Urothelium cell line (cell line): ENCODE results near the gene OR2L13.
A peak's percentile ranks its signal among the peaks of the same experiment; 100 is the strongest.
"Not testable (repeated sequence)": the region's sequence is repeated elsewhere in the genome, so short reads cannot be mapped to it uniquely, and the experiment has no call there.

Experiments used
- DNase-seq: peaks from one replicate; pipeline ENCODE4 v3.0.0; 2011; ENCODE audit warnings: low spot score, mixed read lengths
- FAIRE-seq: peaks from 2 replicates; lab custom pipeline; 2011; peaks lifted over from hg19 to GRCh38; lab: Jason Lieb, UNC

OR2L13 gene, protein sequence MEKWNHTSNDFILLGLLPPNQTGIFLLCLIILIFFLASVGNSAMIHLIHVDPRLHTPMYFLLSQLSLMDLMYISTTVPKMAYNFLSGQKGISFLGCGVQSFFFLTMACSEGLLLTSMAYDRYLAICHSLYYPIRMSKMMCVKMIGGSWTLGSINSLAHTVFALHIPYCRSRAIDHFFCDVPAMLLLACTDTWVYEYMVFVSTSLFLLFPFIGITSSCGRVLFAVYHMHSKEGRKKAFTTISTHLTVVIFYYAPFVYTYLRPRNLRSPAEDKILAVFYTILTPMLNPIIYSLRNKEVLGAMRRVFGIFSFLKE

DNA sequence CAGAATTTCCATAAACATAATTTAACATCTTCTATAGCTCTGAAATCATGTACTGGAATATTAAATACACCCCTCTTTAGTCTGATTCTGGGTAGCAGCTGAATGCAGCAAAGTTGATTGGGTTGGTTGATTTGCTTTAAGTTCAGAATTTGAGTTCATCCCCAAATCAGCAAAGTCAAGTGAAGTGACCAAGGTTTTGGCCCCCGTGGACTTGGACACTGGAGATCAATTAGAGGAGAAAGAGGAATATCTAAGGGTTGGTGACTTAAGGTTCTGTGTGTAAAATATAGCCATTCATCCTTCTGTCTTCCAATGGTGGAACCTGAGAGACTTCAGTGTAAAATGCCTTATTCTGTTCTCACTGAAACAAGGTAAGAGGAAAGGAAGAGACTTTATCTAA, at the start of gene OR2L13:
TSS of gene OR2L13 (plus strand) at position 301 of the 400 bp plus-strand sequence. CDS start 4,192 bp downstream, outside the sequence.
- no peak for FAIRE-seq
- no peak for DNase-seq

DNA sequence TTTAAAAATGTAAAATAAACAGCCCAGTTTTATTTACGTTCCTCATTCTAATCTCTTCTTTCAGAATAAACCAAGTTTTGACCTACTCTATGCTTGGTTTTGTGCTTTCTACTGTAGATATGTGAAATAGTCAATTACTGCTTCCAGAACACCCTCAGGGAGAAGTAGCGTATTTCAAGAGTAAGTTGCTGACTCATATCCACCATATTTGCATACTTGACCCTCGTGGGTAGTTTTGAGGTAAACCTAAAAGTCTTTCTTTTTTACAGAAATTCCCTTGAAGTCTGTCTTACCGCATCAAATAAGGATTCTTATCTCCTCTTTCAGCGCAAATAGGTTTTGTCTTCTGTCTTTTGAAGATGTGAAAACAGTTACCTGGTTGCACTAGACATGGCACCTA, 49.8 kb upstream of the OR2L13 start:
- DNase-seq (no peak), FAIRE-seq (no peak)

DNA sequence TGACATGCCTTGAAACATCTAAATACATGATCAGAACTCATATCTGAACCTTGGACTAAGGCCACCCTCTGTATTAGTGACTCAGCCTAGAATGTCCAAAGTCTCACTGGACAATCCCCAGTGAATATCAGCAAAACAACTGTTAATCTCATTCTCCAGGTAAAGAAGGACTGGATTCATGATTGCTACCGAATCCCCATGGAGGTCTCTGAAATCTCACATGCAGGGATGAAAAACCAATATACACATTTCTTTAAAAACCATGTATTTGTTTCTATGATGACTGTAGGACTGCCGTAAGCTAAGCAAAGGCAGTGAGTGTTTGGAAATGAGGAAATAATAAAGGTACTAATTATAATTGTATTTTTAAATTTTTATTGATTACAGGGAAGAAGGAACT, 48.4 kb upstream of the OR2L13 start, which contains the start of gene OR2L3:
TSS of gene OR2L3 (plus strand) at position 301 of the 400 bp plus-strand sequence. CDS start 13,846 bp downstream, outside the sequence.
- FAIRE-seq (no peak), DNase-seq (no peak)

DNA sequence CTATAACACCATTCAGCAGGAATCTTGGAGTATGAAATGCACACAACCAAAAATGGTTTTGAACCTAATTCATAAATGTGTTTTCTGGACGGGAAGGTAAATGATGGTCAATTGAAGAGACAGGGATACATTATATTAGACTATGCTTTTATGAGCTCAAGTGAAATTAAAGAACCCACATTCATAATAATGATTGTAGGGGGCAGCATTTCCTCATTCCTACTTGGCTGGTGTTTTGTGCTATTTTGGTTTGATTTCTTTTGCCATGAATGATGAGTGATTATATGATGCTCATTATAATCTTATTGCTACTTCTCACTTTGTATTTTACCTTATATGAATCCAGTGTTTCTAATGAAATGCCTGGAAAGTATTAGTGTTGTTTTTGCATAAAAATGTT, 48.0 kb upstream of the OR2L13 start:
- DNase-seq (no peak), FAIRE-seq (no peak)

DNA sequence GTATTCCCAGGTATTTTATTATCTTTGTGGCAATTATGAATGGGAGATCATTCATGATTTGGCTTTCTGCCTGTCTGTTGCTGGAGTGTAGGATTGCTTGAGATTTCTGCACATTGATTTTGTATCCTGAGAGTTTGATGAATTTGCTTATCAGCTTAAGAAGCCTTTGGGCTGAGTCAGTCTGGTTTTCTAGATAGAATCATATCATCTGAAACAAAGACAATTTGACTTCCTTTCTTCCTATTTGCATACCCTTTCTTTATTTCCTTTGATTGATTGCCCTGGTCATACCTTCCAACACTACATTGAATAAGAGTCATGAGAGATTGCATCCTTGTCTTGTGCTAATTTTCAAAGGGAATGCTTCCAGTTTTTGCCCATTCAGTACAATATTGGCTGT, 40.3 kb upstream of the OR2L13 start:
- no peak for DNase-seq
- no peak for FAIRE-seq

DNA sequence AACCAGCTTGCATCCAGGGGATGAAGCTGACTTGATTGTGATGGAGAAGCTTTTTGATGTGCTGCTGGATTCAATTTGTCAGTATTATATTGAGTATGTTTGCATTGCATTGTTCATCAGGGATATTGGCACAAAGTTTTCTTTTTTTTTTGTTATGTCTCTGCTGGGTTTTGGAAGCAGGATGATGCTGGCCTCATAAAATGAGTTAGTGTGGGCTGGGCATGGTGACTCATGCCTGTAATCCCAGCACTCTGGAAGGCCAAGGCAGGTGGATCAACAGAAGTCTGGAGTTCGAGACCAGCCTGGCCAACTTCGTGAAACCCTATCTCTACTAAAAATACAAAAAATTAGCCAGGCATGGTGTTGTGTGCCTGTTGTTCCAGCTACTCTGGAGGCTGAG, 39.7 kb upstream of the OR2L13 start:
- no peak for FAIRE-seq
- no peak for DNase-seq

DNA sequence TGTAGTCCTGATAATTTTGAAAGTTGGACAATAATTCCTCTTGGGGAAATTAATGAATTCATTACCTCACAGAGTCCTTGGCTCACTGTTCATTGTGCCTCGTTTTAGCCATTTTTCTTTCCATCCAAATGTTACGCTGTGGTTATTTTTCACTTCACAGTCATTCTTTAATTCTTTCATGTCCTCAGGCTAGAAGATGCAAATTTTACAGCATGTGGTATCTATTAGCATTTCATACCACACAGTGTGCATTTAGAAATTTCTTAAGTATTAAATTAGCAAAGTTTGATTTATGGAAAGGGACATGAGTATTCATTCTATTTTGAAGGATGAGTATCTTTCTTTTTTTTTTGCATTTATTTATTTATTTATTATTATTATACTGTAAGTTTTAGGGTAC, 29.9 kb upstream of the OR2L13 start:
- FAIRE-seq (no peak), DNase-seq (no peak)

DNA sequence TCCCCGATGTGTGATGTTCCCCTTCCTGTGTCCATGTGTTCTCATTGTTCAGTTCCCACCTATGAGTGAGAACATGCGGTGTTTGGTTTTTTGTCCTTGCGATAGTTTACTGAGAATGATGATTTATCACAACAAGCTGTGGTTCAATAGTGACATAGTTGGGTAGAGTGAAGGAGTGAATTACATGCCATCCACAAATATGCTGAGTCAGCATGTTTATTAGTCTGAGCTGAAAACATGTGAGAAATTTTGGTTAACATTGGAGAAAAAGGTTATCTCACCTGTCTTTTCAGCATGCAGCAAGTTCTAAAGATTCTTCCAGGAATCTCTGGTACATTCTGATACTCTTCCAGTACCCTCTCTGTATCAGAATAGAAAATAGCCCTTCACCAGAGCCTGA, 29.4 kb upstream of the OR2L13 start:
- FAIRE-seq (no peak), DNase-seq (peak; percentile 2)

DNA sequence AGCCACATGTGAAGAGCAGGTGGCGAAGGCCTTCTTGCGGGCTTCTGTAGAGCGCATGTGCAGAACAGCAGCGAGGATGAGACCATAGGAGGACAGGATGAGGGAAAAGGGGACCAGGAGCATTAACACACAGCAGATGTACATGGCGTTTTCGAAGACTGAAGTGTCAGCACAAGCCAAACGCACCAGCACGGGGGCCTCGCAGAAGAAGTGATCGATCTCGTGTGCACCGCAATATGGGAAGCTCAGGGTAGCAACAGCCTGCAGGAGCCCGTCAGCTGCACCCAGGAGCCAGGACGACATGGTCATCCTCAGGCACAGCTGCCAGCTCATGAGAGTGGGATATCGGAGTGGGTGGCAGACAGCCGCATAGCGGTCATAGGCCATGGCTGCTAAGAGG, 11.1 kb upstream of the OR2L13 start:
- not testable (repeated sequence) for DNase-seq, FAIRE-seq

DNA sequence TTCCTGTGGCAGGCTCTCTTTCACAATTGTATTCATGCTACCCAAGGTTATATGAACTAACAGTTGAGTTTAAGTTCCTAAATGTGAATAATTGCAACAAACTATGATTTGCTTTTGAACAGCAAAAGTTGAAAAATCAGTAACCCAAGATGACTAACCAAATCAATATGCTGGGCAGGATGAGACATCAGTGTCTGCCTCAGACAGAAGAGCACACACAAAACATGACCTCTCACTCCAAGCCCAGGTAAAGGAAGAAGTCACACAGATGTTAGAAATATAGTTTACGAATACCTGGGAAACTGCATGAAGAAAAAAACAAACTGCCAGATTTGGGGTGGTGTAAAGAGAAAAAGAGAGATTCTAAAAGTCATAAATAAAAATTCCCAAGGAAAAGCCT, 3.5 kb downstream of the OR2L13 start:
- FAIRE-seq (no peak), DNase-seq (no peak)

DNA sequence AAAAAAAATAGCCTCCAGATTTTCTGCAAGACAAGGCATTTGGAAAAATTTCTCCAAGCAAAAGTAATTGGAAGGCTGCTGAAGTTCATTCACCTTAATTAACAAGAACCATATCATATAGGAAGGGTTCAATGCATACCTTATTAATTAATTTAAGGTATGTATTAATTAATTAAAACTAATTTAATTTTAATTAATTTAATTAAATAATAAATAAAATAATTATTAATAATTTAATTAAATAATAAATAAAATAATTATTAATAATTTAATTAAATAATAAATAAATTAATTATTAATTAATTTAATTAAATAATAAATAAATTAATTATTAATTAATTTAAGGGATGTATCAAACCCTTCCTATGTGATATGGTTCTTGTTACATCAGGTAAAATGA, 7.9 kb downstream of the OR2L13 start:
- DNase-seq, result no peak
- FAIRE-seq, result no peak

DNA sequence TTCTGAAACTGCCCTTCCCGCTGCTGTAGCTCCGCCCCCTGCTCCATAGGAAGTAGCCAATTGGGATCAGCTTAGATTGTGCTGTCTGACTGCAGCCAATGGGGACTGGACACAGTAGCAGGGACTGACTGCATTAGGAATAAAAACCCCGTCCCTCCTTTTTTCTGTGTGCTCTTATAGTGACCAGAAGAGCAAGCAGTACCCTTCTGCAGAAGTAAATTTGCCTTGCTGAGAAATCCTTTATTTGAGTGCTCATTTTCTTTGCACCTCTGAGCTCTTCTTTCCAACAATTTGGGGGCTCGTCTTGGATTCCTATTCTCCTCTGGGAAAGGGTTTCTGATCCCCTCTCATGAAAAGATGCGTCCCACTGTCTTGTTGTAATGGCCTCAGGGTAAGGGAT, 16.2 kb downstream of the OR2L13 start:
- FAIRE-seq, result no peak

DNA sequence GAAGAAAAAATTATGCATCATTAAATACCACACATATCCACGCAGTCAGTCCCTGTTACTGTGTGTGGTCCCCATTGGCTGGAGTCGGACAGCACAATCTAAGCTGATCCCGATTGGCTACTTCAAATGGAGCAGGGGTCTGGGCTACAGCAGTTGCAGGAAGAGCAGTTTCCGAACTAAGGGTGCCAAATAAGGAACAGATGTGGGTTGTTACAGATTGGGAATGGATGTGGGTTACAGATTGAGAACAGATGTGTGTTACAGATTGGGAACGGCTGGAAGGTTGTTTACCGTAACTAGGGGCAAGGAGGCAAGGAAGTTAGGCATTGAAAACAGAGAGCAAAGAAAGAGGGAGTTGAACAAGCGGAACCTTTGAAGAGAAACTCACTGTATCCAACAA, 19.9 kb downstream of the OR2L13 start:
- no peak for DNase-seq
- no peak for FAIRE-seq

More for the DNA sequence above, 16.2 kb downstream of the OR2L13 start:
- DNase-seq, result no peak

DNA sequence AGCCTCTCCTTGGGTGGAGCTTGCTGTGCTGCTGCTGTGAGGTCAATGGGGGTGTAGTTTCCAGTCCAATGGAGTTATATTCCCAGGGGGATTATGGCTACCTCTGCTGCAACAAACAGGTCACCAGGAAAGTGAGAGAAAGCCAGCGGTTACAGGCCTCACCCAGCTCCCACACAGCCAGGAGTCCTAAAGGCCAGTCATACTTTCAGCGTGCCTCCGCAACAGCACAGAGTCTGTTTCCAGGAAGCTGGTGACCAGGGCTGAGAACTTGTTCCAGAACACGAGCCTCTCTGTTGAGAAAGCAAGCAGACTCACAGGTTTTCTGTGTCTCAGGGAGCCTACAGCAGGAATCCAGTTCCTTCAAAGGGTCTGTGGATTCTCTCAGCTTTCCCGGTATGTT, 32.7 kb downstream of the OR2L13 start:
- FAIRE-seq (no peak), DNase-seq (no peak)

DNA sequence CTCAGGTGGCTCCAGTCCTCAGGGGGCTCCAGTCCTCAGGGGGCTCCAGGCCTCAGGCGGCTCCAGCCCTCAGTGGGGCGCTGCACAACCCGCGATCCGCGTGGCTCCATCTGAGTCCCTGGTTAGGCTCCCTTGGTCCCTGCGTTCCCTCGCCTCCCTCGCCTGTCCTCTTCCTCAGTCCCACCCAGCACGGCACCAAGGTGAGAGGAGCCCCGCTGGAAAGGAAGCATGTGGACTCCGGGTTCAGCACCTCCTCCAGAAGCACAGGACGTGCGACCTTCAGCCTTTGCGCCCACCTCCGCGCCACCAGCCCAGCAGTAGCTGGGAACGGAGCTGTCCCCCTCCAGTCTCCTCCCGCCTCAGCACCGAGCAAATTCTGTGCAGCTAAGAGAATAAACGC, 41.8 kb downstream of the OR2L13 start:
- no peak for FAIRE-seq
- DNase-seq, result no peak

DNA sequence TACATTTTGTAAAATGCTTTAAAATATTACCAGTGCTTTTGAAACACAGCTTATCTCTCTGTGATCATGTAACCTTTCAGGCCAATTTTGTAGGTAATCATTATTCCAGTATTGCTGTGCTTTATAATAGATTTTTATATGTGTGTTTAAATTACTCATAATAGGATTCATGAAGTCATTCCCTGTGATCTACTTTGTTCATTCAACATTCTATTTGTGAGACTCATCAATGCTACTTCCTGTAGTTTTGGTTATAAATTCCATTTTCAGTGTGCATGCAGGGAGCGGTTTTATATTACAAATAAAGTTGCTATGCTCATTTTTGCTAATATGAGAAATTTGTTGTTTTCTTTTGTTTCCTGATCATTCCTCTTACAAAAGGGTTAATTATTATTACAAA, 45.9 kb downstream of the OR2L13 start:
- FAIRE-seq (no peak), DNase-seq (no peak)

DNA sequence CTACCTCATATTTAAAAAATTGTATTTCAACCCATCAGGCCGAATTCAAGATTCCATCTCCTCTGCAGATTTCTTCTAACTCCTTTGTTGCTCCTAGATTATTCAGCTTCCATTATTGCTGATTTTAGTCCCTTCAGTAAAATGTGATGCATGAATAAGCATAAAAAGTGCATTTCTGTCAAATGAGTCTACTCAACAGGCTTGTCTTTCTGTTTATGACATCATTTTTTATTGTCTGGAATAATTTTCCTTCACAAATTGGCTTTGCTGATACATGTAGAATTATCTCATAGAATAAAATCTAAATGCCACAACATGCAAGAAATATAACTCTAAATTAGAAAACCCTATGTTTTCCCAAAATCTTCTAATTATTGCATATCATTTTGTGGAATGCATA, 48.3 kb downstream of the OR2L13 start:
- FAIRE-seq, result no peak
- no peak for DNase-seq

DNA sequence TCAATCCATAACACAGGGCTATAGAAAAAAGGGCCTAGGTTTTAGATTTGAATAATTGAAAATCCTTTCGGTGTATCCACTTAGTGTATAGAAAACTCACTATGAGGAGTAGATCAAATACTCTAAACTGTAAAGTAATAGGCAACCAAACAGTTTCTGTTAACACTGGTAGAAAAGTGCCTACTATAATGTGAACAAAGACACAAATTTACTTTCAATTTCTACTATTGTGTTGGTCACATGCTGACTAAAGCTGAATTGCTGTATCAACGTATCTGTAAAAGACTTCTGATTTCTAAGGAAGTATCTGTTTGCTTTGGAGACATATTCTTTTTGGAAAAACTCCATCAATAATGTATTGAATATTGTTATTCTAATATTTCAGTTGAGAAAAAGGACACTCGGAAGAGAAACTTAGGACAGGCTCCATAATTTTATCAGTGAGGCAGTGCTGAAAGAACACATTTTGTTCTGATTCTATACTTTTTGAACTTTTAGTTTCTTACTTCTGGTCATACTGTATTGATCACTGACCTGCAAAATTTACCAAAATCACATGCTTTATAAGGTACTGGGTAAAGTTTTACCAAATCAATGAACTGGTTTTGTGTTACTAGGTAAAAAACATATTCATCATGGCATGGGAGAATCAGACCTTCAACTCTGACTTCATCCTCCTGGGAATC, 49.7 kb downstream of the OR2L13 start, which contains the start of gene OR2M5:
TSS of gene OR2M5 (plus strand) at position 636 of the 686 bp plus-strand sequence. CDS start at position 636, 0 bp downstream.
- DNase-seq, result no peak
- no peak for FAIRE-seq
